IMR-90 (cell line): ENCODE results near the gene BTBD2. TPM values are rescaled to one million over a fixed set of nuclear protein-coding genes. Genes with fewer than 3 reads are reported as not detected.

ENCODE experiments used
- ATAC-seq: fragments of 200-7000 bp; cut with Tn5 transposase; 2 replicates; pipeline ENCODE4 v1.9.1; 2020; ENCODE audit warnings: low read depth, mild to moderate bottlenecking, moderate library complexity
- BruUV-seq: library from RNA; stranded (reverse); fragments of 400-500 nt; replicated peaks from 2 replicates; lab custom pipeline; 2021; lab: Mats Ljungman, UMichigan
- CTCF ChIA-PET: fragments of 300-600 bp; formaldehyde crosslinking; extraction: SDS; loops from one replicate; lab custom pipeline; 2021; ENCODE audit warnings: antibody characterized with exemption; lab: Yijun Ruan, JAX
- POLR2A ChIA-PET: fragments of 300-600 bp; sonication (Branson Sonifier 250); formaldehyde crosslinking; loops from one replicate; lab custom pipeline; 2022; ENCODE audit warnings: antibody characterized with exemption; ENCODE audit not compliant: unreplicated experiment; lab: Charles Lee
- DNase-seq: peaks from one replicate; pipeline ENCODE4 v3.0.0; 2013
- H2AFZ ChIP-seq: replicated peaks from 2 replicates; pipeline ENCODE3; 2013; ENCODE audit warnings: low read length, mild to moderate bottlenecking; ENCODE audit not compliant: poor library complexity
- H2AK5ac ChIP-seq: 2 replicates; pipeline ENCODE4 v1.6.1; 2013; ENCODE audit warnings: low read depth, low read length, inconsistent platforms
- H2AK9ac ChIP-seq: replicated peaks from 2 replicates; pipeline ENCODE3; 2013; ENCODE audit warnings: mild to moderate bottlenecking, low read depth, low read length, moderate library complexity; ENCODE audit not compliant: poor library complexity
- H2BK120ac ChIP-seq: 2 replicates; pipeline ENCODE4 v1.6.1; 2013; ENCODE audit warnings: low read depth, low read length, inconsistent platforms
- H2BK15ac ChIP-seq: 3 replicates; pipeline ENCODE4 v1.6.1; 2013; ENCODE audit warnings: low read depth, low read length, inconsistent platforms
- H2BK20ac ChIP-seq: 2 replicates; pipeline ENCODE4 v1.6.1; 2013; ENCODE audit warnings: low read depth, mild to moderate bottlenecking, inconsistent platforms, low read length, moderate library complexity
- H2BK5ac ChIP-seq: 2 replicates; pipeline ENCODE4 v1.6.1; 2013; ENCODE audit warnings: mild to moderate bottlenecking, low read depth, low read length, inconsistent platforms; ENCODE audit not compliant: poor library complexity, severe bottlenecking
- H3K14ac ChIP-seq: replicated peaks from 2 replicates; pipeline ENCODE4 v1.6.1; 2013; ENCODE audit warnings: low read depth, low read length, inconsistent platforms
- H3K18ac ChIP-seq: 2 replicates; pipeline ENCODE4 v1.6.1; 2013; ENCODE audit warnings: low read depth, low read length, control low read depth
- H3K23ac ChIP-seq: 2 replicates; pipeline ENCODE4 v1.6.1; 2013; ENCODE audit warnings: low read depth, low read length, inconsistent platforms
- H3K27ac ChIP-seq: 2 replicates; pipeline ENCODE4 v1.5.1; 2013; ENCODE audit warnings: mild to moderate bottlenecking, control low read depth, low read length; ENCODE audit not compliant: insufficient read depth
- H3K27me3 ChIP-seq: 2 replicates; pipeline ENCODE4 v1.6.1; 2013; ENCODE audit warnings: low read length; ENCODE audit not compliant: control insufficient read depth, insufficient read depth
- H3K36me3 ChIP-seq: 2 replicates; pipeline ENCODE4 v1.6.1; 2013; ENCODE audit warnings: low read length, mixed read lengths; ENCODE audit not compliant: control insufficient read depth, insufficient read depth
- H3K4ac ChIP-seq: 2 replicates; pipeline ENCODE4 v1.6.1; 2013; ENCODE audit warnings: low read depth, low read length, inconsistent platforms
- H3K4me1 ChIP-seq: 2 replicates; pipeline ENCODE4 v1.6.1; 2013; ENCODE audit warnings: low read length, mixed read lengths; ENCODE audit not compliant: control insufficient read depth, insufficient read depth
- H3K4me2 ChIP-seq: 2 replicates; pipeline ENCODE4 v1.6.1; 2013; ENCODE audit warnings: low read depth, mild to moderate bottlenecking, control low read depth, low read length, moderate library complexity
- H3K4me3 ChIP-seq: 2 replicates; pipeline ENCODE4 v1.5.1; 2013; ENCODE audit warnings: low read depth, mild to moderate bottlenecking, control low read depth, low read length, moderate library complexity; ENCODE audit not compliant: insufficient read depth
- H3K56ac ChIP-seq: 2 replicates; pipeline ENCODE4 v1.6.1; 2013; ENCODE audit warnings: low read length, inconsistent platforms; ENCODE audit not compliant: insufficient read depth; ENCODE audit errors: extremely low read depth
- H3K79me1 ChIP-seq, 2 experiments: 2 replicates each; pipeline ENCODE4 v1.6.1; 2013; ENCODE audit warnings: low read length in 2 of 2, inconsistent platforms in 1 of 2, low read depth in 1 of 2
- H3K9ac ChIP-seq: 2 replicates; pipeline ENCODE4 v1.6.1; 2013; ENCODE audit warnings: low read depth, low read length, control low read depth
- H3K9me1 ChIP-seq: 2 replicates; pipeline ENCODE4 v1.6.1; 2013; ENCODE audit warnings: low read length, inconsistent platforms; ENCODE audit not compliant: insufficient read depth
- H3K9me3 ChIP-seq: 2 replicates; pipeline ENCODE4 v1.6.1; 2013; ENCODE audit warnings: low read length; ENCODE audit not compliant: control insufficient read depth, insufficient read depth
- H4K20me1 ChIP-seq: 2 replicates; pipeline ENCODE4 v1.6.1; 2013; ENCODE audit warnings: low read length, inconsistent platforms; ENCODE audit not compliant: insufficient read depth
- H4K5ac ChIP-seq: 2 replicates; pipeline ENCODE4 v1.6.1; 2013; ENCODE audit warnings: mild to moderate bottlenecking, low read depth, low read length, control low read depth
- H4K8ac ChIP-seq, 2 experiments: 2 replicates each; pipeline ENCODE4 v1.6.1; 2013; ENCODE audit warnings: low read depth in 2 of 2, low read length in 2 of 2, control low read depth in 1 of 2, inconsistent platforms in 1 of 2
- H4K91ac ChIP-seq: 2 replicates; pipeline ENCODE4 v1.6.1; 2013; ENCODE audit warnings: low read depth, low read length, inconsistent platforms; ENCODE audit not compliant: insufficient read depth
- BHLHE40 ChIP-seq: fragments of 150-350 bp; IDR thresholded peaks from 2 replicates; pipeline ENCODE4 v1.6.1; 2016; ENCODE audit warnings: mild to moderate bottlenecking, low read depth, low read length
- MAZ ChIP-seq: IDR thresholded peaks from 2 replicates; pipeline ENCODE4 v1.6.1; 2012; ENCODE audit warnings: low read depth, mild to moderate bottlenecking, low read length, improper control_type of control experiment, moderate library complexity, borderline replicate concordance
- NFE2L2 ChIP-seq: fragments of 150-350 bp; IDR thresholded peaks from 2 replicates; pipeline ENCODE4 v1.6.1; 2016; ENCODE audit warnings: low read depth, mild to moderate bottlenecking, low read length
- RCOR1 ChIP-seq: IDR thresholded peaks from 2 replicates; pipeline ENCODE4 v1.6.1; 2012; ENCODE audit warnings: mild to moderate bottlenecking, low read length, improper control_type of control experiment; ENCODE audit not compliant: insufficient replicate concordance
- SMC3 ChIP-seq: fragments of 150-350 bp; IDR thresholded peaks from 2 replicates; pipeline ENCODE4 v1.6.1; 2016; ENCODE audit warnings: low read depth, mild to moderate bottlenecking, antibody characterized with exemption, low read length, moderate library complexity
- WGBS, 2 experiments: methylation state at CpG; one replicate each; pipeline versions ENCODE4 v1.1.5 to v1.1.7; 2013; ENCODE audit warnings: missing lambda C conversion rate in 2 of 2; ENCODE audit not compliant: insufficient read length in 1 of 2; ENCODE audit errors: extremely low coverage in 2 of 2; 5-methylcytosine and 5-hydroxymethylcytosine counted together
- dilution Hi-C: fragments of 300-500 bp; cut with HindIII; formaldehyde crosslinking; loops from one replicate; pipeline ENCODE4 v1.14.3; 2018; ENCODE audit warnings: low sequenced_read_pairs; ENCODE audit not compliant: unreplicated experiment
- in situ Hi-C: fragments of 300-500 bp; cut with MboI; formaldehyde crosslinking; loops from 3 replicates; pipeline ENCODE4 v1.14.3; 2019; ENCODE audit warnings: low sequenced_read_pairs, inconsistent platforms, mixed read lengths
- intact Hi-C: fragments of 100-400 bp; cut with micrococcal nuclease; formaldehyde crosslinking; loops from 2 replicates; pipeline ENCODE4 v1.10.0; 2022
- polyA plus RNA-seq, 3 experiments: library from polyadenylated mRNA; depleted of rRNA; stranded (reverse); fragments of >200 nt; gene quantifications; 2 replicates each; pipeline ENCODE4 v1.2.3, GENCODE V29; 2012; ENCODE audit warnings: low replicate concordance in 1 of 3
- total RNA-seq: library from RNA; depleted of rRNA; stranded (reverse); fragments of >200 nt; gene quantifications from 2 replicates; pipeline ENCODE4 v1.2.3, GENCODE V29; 2012
- TF ChIP-seq, protein P1 (sequence below): fragments of 150-350 bp; IDR thresholded peaks from 2 replicates; pipeline ENCODE4 v1.6.1; 2016; ENCODE audit warnings: low read depth, mild to moderate bottlenecking, low read length, moderate library complexity, borderline replicate concordance

BTBD2 gene
- total and polyA plus RNA-seq, 2 of the 4 experiments (the other 2 are of a cell fraction), result 24.4 to 65.7 TPM

DNA sequence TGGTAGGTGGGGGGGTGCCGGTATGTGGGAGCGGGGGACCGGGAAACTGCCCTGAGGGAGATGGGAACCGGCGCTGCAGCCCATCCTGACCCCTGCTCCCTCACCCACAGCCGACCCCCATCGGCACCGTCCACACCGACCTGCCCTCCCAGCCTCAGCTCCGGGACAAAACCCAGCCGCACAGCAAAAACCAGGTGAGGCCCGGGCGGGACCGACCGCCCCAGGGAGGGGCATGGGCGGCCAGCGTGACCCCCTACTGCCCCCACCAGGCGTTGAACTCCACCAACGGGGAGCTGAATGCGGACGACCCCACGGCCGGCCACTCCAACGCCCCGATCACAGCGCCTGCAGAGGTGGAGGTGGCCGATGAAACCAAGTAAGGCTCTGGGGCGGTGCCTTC lies 35.9 kb downstream of the BTBD2 start:
- H3K27me3 ChIP-seq, result no peaks in the 10 kb centered on the region
- no peaks in the 10 kb centered on the region; the same call in 1 of the 2 replicates for H3K9me1 ChIP-seq
- in situ Hi-C loops (no loop called here), intact Hi-C loops (no loop called here), dilution Hi-C loops (no loop called here)
- no peaks in the 10 kb centered on the region for H3K4me1 ChIP-seq
- no peak overlapping the region for H3K4me3 ChIP-seq
- POLR2A ChIA-PET, result no interaction called here
- H2AK5ac ChIP-seq, result no peak overlapping the region
- H3K36me3 ChIP-seq, result peaks cover 47% of the 10 kb centered on the region
- H2BK5ac ChIP-seq, result no peak overlapping the region
- no peak overlapping the region for H3K23ac ChIP-seq
- no peak overlapping the region for H2AK9ac ChIP-seq
- CTCF ChIA-PET, result no interaction called here
- no peak overlapping the region for H4K91ac ChIP-seq
- H2BK120ac ChIP-seq, result no peak overlapping the region
- no CpG with 5 or more reads among the region's 28 CpGs for WGBS, 2 experiments
- no peaks in the 10 kb centered on the region for H3K9me3 ChIP-seq
- no peak overlapping the region for H3K27ac ChIP-seq
- H3K56ac ChIP-seq, result no peak overlapping the region
- H3K9ac ChIP-seq, result no peak overlapping the region
- DNase-seq (no peak), ATAC-seq (no peak)
- H2AFZ ChIP-seq, result no peak overlapping the region
- no peak overlapping the region for H4K5ac ChIP-seq
- no peak overlapping the region for H3K14ac ChIP-seq
- peaks cover 31% of the 10 kb centered on the region for H4K20me1 ChIP-seq
- no peak overlapping the region for H3K4me2 ChIP-seq
- no peak overlapping the region for H3K4ac ChIP-seq
- TF ChIP-seq BHLHE40, result no peak
- TF ChIP-seq, protein P1, sequence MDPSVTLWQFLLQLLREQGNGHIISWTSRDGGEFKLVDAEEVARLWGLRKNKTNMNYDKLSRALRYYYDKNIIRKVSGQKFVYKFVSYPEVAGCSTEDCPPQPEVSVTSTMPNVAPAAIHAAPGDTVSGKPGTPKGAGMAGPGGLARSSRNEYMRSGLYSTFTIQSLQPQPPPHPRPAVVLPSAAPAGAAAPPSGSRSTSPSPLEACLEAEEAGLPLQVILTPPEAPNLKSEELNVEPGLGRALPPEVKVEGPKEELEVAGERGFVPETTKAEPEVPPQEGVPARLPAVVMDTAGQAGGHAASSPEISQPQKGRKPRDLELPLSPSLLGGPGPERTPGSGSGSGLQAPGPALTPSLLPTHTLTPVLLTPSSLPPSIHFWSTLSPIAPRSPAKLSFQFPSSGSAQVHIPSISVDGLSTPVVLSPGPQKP, result no peak
- no peak for TF ChIP-seq MAZ
- no peak for TF ChIP-seq SMC3
- TF ChIP-seq NFE2L2, result no peak
- TF ChIP-seq RCOR1, result no peak
- no peak overlapping the region for H2BK20ac ChIP-seq
- peaks cover 0 to 28% of the 10 kb centered on the region in 2 experiments; a peak in 3 of 4 replicates for H3K79me1 ChIP-seq
- no peak overlapping the region for H4K8ac ChIP-seq
- H3K18ac ChIP-seq, result no peak overlapping the region
- no peak overlapping the region for H2BK15ac ChIP-seq
- BruUV-seq, result no TSS peak
